ENCODE results near the gene CHD6. TPM values are rescaled to one million over a fixed set of nuclear protein-coding genes. Genes with fewer than 3 reads are reported as not detected.

The CHD6 gene
- total RNA-seq, 2 donors from 2014 or later = 40.9 to 72.0 TPM

DNA sequence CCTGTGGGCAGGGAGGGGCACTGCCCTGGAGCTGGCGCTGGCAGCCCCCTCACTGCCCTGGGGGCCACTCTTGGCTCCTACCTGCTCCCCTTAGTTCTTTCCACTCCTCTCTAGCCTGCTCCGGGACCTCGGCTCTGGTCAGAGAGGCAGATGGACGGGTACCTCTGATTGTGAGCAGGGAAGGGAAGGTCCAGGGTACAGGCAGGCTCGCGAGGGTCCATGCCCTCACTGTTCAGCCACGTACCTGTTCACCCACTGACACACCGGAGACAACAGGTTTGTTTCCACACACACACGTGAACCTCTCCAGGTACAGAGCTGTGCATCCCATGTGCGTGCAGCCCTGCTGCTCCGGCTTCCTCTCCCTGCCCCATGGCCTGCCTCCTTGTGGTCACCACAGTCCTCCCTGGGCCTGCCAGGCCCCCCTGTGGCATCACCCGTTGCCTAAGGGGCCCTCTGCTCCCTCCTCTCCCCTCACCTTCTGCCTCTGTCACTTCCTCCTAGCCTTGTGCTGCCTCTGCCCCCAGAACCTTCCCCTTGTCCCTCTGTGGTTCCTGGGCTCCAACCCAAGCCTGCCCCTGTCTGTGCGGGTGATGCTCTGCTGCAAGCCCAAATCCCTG, 253.8 kb downstream of the CHD6 start:
- DNase-seq (ENCODE audit: low spot score) = no peak
- intact Hi-C loops (cut with DNase I) = no loop called here
- no peaks in the 10 kb centered on the region for H3K4me1 ChIP-seq (replicated peaks)
- H3K27ac ChIP-seq = no peak overlapping the region
- TF ChIP-seq POLR2AphosphoS5 (IDR thresholded peaks at IDR 0.05) (no peak), POLR2A (IDR thresholded peaks at IDR 0.05) (no peak)
- TF ChIP-seq, protein P1, sequence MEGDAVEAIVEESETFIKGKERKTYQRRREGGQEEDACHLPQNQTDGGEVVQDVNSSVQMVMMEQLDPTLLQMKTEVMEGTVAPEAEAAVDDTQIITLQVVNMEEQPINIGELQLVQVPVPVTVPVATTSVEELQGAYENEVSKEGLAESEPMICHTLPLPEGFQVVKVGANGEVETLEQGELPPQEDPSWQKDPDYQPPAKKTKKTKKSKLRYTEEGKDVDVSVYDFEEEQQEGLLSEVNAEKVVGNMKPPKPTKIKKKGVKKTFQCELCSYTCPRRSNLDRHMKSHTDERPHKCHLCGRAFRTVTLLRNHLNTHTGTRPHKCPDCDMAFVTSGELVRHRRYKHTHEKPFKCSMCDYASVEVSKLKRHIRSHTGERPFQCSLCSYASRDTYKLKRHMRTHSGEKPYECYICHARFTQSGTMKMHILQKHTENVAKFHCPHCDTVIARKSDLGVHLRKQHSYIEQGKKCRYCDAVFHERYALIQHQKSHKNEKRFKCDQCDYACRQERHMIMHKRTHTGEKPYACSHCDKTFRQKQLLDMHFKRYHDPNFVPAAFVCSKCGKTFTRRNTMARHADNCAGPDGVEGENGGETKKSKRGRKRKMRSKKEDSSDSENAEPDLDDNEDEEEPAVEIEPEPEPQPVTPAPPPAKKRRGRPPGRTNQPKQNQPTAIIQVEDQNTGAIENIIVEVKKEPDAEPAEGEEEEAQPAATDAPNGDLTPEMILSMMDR (IDR thresholded peaks at IDR 0.05) = no peak
- no peaks in the 10 kb centered on the region for H3K36me3 ChIP-seq
- no peaks in the 10 kb centered on the region for H3K9me3 ChIP-seq
- 90% methylated on average over 13 of the region's 13 CpGs for WGBS
- H3K27me3 ChIP-seq (replicated peaks; ENCODE audit: insufficient read depth) = no peaks in the 10 kb centered on the region
- no peak overlapping the region for H3K4me3 ChIP-seq

DNA sequence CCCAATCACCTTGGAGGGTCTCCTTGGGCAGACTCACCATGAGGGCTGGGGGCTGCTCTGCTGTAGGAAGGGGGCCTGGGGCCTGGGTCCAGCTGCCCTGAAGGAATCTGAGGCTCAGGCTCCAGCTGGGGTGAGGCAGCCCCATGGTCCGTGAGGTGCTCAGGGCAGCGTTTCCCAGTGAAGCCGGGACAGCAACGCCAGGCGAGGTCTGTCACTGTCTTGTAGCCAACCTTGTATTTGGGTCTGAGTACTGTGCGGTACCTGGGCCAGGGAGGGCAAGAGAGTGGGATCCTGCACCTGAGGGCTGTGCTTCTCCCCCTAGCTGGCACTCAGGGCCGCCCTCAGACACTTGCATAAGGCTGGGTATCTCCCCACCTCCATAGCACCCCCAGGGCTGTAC, 254.6 kb downstream of the CHD6 start:
- no peaks in the 10 kb centered on the region for H3K27me3 ChIP-seq (replicated peaks; ENCODE audit: insufficient read depth)
- no peak for TF ChIP-seq POLR2AphosphoS5 (IDR thresholded peaks at IDR 0.05)
- TF ChIP-seq POLR2A (IDR thresholded peaks at IDR 0.05) = no peak
- TF ChIP-seq, protein P1 (IDR thresholded peaks at IDR 0.05) = no peak
- H3K4me3 ChIP-seq = no peak overlapping the region
- DNase-seq (ENCODE audit: low spot score) = no peak
- H3K27ac ChIP-seq = no peak overlapping the region
- H3K9me3 ChIP-seq = no peaks in the 10 kb centered on the region
- H3K4me1 ChIP-seq (replicated peaks) = no peaks in the 10 kb centered on the region
- H3K36me3 ChIP-seq = no peaks in the 10 kb centered on the region
- intact Hi-C loops (cut with DNase I) = no loop called here
- 93% methylated on average over 2 of the region's 7 CpGs for WGBS

DNA sequence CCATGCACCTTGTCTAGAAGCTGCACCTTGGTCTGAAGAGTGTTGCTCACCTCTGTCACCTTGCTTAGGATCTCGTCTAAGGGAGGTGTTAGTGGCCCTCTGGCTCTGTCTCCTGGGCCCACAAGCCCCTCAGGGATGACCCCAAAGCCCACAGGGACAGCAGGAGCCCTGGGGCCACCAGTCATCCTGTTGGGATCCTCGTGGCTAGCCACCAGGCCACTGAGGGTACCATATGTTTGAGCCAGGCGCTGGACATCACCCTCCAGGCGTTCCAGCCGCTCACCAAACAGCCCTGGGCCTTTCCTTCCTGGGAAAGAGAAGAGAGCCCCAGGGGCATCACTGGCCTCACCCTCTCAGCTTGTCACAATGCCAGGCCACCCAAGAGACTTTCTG, 255.4 kb downstream of the CHD6 start:
- H3K36me3 ChIP-seq = no peaks in the 10 kb centered on the region
- TF ChIP-seq POLR2A (IDR thresholded peaks at IDR 0.05) (no peak), POLR2AphosphoS5 (IDR thresholded peaks at IDR 0.05) (no peak)
- TF ChIP-seq, protein P1 (IDR thresholded peaks at IDR 0.05) = no peak
- no peaks in the 10 kb centered on the region for H3K9me3 ChIP-seq
- no peak overlapping the region for H3K27ac ChIP-seq
- H3K4me3 ChIP-seq = no peak overlapping the region
- no peak for DNase-seq (ENCODE audit: low spot score)
- no peaks in the 10 kb centered on the region for H3K27me3 ChIP-seq (replicated peaks; ENCODE audit: insufficient read depth)
- intact Hi-C loops (cut with DNase I) = no loop called here
- H3K4me1 ChIP-seq (replicated peaks) = no peaks in the 10 kb centered on the region
- WGBS = 87% methylated on average over 5 of the region's 5 CpGs

DNA sequence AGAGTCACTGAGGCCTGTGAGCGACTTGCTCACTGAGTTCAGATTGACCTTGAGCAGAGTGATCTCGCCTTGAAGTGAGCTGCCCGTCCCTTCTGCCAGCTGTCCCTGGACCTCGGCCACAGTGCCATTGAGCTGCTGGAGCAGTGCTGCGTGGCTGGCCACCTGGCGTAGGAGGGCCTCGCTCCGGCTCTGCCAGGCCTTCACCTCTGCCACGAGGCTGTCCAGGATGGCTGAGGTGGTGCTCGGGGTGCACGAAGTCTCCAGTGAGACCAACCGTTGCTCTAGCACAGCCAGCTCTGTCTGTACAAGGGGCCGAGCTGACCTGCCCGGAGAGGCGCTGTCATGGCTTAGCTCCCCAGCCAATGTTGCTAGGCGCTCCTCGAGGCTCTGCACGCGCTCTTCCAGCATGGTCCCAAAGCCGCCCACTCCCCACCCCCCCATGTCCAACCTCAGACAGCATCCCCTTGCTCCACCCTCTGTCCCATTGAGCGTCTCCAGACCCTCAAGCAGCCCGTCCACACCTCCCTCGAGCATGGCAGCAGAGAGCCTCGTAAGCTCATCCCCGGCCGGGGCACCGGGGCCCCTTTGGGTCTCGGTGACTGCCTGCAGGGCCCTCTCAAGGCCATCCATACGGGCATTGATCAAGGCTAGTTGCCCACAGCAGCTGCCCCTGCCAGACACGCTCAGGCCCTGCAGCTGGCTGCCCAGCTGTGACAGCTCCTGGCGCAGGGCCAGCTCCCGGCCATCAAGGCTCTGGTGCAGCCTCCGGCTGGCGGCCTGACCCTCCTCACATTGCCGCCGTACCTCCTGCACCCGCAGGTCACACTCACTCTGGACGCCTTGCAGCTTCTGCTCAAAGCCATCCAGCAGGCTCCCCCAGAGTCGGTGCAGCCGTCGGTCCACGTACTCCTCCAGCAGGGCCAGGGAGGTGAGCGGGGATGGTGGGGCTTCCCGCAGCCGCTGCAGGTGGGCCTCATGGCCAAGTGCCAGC, 256.1 kb downstream of the CHD6 start:
- TF ChIP-seq POLR2A (IDR thresholded peaks at IDR 0.05) (no peak), POLR2AphosphoS5 (IDR thresholded peaks at IDR 0.05) (no peak)
- TF ChIP-seq, protein P1 (IDR thresholded peaks at IDR 0.05) = no peak
- Histone ChIP-seq H3K4me1 (replicated peaks) (no peaks in the 10 kb centered on the region), H3K36me3 (no peaks in the 10 kb centered on the region), H3K27ac (no peak overlapping the region), H3K27me3 (replicated peaks; ENCODE audit: insufficient read depth) (no peaks in the 10 kb centered on the region), H3K9me3 (no peaks in the 10 kb centered on the region), H3K4me3 (no peak overlapping the region)
- no peak for DNase-seq (ENCODE audit: low spot score)
- intact Hi-C loops (cut with DNase I) = no loop called here
- 84% methylated on average over 44 of the region's 45 CpGs for WGBS

All from prostate gland (tissue), 2 donors.